Stimulated activated CD8-positive, alpha-beta memory T cell treated with anti-CD3 and anti-CD28 coated beads, Interleukin-4, amount 100 ng/mL, for 4 hours (primary cell): Measurements from ENCODE around the gene TCF21.
A peak's percentile ranks its signal among the peaks of the same experiment; 100 is the strongest.
"Not testable (repeated sequence)": the region's sequence is repeated elsewhere in the genome, so short reads cannot be mapped to it uniquely, and the experiment has no call there.

Source experiments
- DNase-seq, 2 donors: peaks; one replicate each; pipeline ENCODE4 v3.0.0-alpha.2; 2020; ENCODE audit warnings: low read depth in 2 of 2, low spot score in 1 of 2

Gene TCF21

DNA sequence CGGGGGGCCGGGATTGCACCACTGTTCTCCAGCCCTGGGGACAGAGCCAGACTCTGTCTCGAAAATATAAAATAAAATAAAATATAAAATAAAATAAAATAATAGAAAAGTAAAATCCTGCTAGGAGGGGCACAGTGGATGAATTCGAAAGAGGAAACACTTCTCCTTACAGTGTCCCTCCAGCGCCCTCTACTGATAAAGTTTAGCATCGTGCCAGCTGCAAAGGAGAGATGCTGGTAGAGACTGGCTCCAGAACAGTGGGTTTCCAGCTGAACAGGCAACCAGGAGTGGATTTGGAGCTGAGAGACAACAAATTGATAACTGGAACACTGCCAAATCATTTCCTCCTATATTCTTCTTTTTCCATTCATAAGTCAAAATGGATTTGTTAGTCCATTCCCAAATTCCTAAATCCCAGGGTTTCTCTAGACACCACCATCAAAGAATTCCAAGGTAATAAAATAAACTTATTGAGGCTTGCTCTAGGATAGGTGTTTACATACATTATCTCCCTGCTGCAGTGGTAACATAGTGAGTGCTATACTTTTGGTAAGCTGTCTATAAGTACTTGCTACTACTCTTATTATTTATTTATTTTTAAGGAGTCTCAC is 32.4 kb downstream of the TCF21 start:
- peak; percentile 21 to 28 for DNase-seq

DNA sequence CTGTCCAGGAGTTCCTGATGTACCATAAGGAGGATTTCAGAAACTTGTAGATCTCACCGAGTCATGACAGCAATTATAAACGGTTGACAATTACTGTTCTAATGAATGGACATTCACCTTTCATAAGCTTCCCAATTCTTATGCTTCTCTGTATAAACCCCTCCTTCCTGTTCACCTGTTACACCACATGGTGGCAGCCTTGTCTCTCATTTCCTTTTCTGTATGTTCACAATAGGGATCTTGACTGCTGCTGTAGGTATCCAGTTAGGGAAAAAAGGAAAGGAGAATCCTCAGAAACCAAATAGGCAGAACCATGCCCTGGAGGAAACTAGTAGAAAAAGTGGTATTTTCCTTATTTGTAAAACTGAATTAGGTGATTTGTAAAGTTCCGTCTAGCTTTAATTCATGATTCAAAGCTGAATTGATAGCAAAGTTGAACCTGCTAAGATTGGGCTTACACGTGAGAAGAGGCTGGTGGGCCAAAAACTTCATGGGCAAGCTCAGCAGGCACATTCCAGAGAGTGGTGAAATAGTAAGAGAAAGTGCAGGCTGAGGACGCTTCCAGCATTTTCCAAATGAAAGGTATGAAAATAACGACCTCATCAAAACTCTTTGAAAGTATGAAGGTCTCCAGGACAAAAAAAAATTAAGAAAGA is 35.2 kb downstream of the TCF21 start:
- peak; percentile 12 to 13 for DNase-seq

DNA sequence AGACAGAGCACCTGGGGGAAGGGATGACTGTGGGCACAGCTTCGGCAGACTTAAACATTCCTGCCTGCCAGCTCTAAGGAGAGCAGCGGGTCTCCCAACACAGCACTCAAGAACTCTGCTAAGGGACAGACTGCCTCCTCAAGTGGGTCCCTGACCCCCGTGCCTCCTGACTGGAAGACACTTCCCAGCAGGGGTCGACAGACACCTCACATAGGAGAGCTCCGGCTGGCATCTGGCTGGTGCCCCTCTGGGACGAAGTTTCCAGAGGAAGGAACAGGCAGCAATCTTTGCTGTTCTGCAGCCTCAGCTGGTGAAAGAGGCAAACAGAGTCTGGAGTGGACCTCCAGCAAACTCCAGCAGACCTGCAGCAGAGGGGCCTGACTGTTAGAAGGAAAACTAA is 42.3 kb downstream of the TCF21 start:
- DNase-seq: not testable (repeated sequence)

DNA sequence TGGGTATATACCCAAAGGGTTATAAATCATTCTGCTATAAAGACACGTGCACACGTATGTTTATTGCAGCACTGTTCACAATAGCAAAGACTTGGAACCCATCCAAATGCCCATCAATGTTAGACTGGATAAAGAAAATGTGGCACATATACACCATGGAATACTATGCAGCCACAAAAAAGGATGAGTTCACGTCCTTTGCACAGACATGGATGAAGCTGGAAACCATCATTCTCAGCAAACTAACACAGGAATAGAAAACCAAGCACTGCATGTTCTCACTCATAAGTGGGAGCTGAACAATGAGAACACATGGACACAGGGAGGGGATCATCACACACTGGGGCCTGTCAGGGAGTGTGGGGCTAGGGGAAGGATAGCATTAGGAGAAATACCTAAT is 47.4 kb downstream of the TCF21 start:
- DNase-seq: not testable (repeated sequence)

DNA sequence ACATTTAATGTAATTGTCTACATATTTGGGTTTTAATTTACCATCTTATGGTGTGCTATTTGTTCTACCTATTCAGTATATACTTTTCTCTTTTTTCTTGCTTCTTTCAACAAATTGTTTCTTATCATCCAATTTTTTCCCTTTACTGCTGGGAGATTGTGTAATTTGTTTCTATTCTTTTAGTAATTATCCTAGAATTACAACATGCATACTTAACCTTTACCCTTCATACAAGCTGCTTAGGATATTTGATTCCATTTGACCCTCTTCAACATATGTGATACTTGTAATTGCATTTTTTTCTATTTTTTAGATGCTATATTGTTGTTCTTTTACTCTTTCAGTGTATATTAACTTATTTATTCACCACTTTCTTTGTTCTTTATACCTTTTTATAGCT is 49.0 kb downstream of the TCF21 start:
- no peak for DNase-seq

DNA sequence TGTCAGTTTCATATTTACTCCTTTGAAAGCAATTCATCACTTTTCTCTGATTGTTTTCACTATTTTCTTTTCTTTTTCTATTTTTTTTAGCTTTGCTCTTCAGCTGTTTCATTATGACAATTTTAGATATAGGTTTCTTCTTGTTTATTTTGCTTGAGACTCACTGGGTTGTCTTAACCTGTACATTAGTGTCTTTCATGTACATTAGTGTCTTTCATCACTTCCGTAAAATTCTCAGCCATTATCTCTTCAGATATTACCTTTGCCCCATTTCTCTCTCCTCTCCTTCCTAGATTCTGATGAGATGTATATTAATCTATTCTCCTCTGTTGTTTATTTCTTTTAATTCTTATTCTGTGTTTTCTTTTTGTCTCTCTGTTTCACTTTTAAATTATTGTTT is 49.6 kb downstream of the TCF21 start:
- DNase-seq: no peak

DNA sequence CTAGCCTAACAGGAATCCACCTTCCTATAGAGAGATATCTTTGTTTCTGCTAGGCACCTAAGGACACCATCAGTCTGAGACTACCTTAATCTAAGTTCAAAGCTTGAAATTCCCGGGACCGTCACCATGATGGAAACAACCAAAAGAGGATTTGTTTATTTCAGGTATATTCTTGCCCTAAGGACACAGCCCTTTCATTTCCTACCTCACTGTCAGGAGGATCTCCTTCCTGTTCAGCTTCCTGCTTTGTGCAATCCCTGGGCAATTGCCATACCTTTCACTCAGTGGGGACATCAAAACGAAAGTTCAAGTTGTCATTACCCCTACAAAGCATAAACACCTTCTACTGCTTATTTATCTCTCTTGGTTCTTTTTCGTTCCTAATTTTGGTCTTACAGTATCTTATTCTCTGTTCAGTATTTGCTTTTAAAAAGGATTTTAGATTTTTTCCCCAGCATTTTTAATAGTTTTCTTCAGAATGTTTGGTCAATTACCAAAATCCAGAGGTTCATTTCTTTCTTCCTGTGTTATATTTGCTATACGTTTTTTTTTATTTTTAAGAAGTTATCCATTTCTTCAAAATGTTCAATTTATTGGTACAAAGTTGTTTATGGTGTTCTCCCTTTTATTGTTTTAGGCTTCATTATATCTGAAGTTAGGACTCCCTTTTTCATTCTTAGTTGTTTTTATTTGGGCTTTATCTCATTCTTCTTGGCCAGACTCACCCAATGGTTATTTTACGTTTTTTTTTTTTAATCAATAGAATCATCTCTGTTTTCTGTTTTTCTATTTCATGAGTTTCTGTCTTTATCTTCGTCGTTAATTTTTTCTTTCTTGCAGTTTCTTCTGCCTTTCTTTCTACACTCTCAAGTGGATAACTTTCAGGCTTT is 51.1 kb downstream of the TCF21 start:
- DNase-seq: no peak
